ENCODE data around the gene SLC2A13. TPM values are rescaled to one million over a fixed set of nuclear protein-coding genes. Genes with fewer than 3 reads are reported as not detected.

Gene SLC2A13
- polyA plus RNA-seq (2011; rRNA removed) (1.7 and 3.1 TPM in 2 replicates), polyA minus RNA-seq (2011; rRNA and poly(A)+ RNA removed) (4.4 and 5.3 TPM in 2 replicates)

DNA sequence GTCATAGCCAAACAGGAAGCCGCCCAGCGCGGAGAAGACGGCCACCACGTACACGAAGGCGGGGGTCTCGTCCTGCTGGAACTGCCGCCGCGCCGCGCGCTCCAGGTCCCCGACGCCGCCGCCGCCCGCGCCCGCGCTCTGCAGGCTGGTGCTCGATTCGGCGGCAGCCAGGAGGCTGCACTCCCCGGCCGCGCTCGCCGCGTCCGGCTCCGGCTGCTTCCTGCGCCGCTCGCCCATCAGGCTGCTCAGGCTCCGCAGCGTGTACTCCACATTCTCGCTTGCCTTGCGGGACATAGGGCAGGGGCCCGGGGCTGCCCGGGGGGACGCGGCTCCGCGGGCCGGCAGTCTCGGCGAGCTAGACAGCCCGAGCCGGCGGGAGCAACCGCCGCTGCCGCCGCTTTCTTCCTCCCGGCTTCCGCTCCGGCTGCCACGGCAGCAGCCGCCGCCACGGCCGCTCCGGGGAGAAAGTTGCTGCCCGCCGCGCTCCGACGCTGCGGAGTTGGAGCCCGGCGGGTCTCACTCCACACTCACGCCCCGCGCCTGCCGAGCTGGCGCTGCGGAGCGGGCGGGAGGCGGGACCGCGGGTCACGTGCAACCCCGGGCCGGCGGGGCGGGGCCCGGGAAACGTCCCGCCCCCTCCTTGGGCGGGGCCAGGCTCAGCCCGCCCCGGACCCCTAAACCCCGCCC, at the start of gene SLC2A13:
SLC2A13 (minus strand) TSS at position 567 of the 687 bp plus-strand sequence; CDS start at position 294, 273 bp downstream.
- Histone ChIP-seq H3K4me3 (ENCODE audit: low read depth, low read length) (peak within 1 kb of the TSS; percentile 84), H3K9me3 (ENCODE audit: control insufficient read depth, insufficient read depth, low read length) (no peaks in the 10 kb centered on the region), H3K27me3 (ENCODE audit: control insufficient read depth, insufficient read depth, low read length) (no peaks in the 10 kb centered on the region), H3K27ac (ENCODE audit: low read depth, low read length) (no peak within 1 kb of the TSS)
- TF ChIP-seq, protein P1, sequence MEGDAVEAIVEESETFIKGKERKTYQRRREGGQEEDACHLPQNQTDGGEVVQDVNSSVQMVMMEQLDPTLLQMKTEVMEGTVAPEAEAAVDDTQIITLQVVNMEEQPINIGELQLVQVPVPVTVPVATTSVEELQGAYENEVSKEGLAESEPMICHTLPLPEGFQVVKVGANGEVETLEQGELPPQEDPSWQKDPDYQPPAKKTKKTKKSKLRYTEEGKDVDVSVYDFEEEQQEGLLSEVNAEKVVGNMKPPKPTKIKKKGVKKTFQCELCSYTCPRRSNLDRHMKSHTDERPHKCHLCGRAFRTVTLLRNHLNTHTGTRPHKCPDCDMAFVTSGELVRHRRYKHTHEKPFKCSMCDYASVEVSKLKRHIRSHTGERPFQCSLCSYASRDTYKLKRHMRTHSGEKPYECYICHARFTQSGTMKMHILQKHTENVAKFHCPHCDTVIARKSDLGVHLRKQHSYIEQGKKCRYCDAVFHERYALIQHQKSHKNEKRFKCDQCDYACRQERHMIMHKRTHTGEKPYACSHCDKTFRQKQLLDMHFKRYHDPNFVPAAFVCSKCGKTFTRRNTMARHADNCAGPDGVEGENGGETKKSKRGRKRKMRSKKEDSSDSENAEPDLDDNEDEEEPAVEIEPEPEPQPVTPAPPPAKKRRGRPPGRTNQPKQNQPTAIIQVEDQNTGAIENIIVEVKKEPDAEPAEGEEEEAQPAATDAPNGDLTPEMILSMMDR (IDR thresholded peaks at IDR 0.05; ENCODE audit: low read depth, low read length) = no peak
- DNase-seq (ENCODE audit: low read depth, low spot score) = peak; percentile 18
- CTCF ChIA-PET = interaction anchor here (0.6 to 5.7 kb wide), 7 partner anchors 13 to 342 kb away, joined by 4 to 102 read pairs (median 11); no protein-coding TSS in a partner anchor
- POLR2A ChIA-PET = interaction anchor here (0.6 to 1.5 kb wide), 4 partner anchors 51 to 94 kb away, joined by 3 to 4 read pairs (median 3); no protein-coding TSS in a partner anchor

DNA sequence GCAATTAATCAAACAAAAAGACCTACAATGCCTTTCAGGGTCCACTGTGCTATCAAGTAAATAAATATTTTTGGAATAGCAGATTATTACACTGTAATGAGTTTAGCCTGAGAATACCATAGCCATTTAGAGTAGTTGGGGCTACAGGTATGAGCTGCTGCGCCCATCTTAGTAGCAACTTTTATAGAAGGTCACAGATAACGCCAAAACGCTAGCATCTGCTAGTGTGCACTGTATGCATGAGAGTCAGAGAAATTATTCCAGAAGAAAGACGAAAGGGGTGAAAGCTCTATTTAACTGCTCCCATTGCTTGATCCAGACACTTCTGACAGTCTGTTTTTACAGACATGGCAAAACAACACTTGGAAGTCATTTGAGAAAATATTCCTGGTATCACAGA, 48.5 kb upstream of the SLC2A13 start:
- ChIA-PET CTCF (interaction anchor here (4.3 kb wide), 1 partner anchor 160 kb away, joined by 28 read pairs; no protein-coding TSS in a partner anchor), POLR2A (no interaction called here)
- no peaks in the 10 kb centered on the region for H3K9me3 ChIP-seq (ENCODE audit: control insufficient read depth, insufficient read depth, low read length)
- H3K27me3 ChIP-seq (ENCODE audit: control insufficient read depth, insufficient read depth, low read length) = no peaks in the 10 kb centered on the region
- no peak overlapping the region for H3K4me3 ChIP-seq (ENCODE audit: low read depth, low read length)
- no peak overlapping the region for H3K27ac ChIP-seq (ENCODE audit: low read depth, low read length)
- no peak for DNase-seq (ENCODE audit: low read depth, low spot score)
- TF ChIP-seq, protein P1 (IDR thresholded peaks at IDR 0.05; ENCODE audit: low read depth, low read length) = no peak

DNA sequence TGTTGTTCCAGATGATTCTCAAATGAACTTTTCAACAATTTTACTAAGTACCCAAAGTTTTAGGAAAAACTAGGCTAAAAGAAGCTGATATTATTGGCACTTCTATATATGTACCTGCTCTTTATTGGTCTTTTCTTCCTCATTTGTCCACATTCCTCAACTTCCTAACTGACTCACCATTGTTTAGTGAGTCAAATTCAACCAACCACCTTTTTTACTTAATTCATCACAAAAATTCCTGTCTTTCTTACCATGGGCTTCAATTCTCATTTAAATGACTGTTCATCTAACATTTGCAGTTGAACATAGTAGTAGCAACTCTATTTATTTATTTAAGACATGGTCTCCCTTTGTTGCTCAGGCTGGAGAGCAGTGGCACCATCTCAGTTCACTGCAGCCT, 47.6 kb upstream of the SLC2A13 start:
- DNase-seq (ENCODE audit: low read depth, low spot score) = no peak
- CTCF ChIA-PET = interaction anchor here (0.6 to 4.3 kb wide), 8 partner anchors 50 to 380 kb away, joined by 3 to 28 read pairs (median 3); no protein-coding TSS in a partner anchor
- Histone ChIP-seq H3K4me3 (ENCODE audit: low read depth, low read length) (no peak overlapping the region), H3K9me3 (ENCODE audit: control insufficient read depth, insufficient read depth, low read length) (no peaks in the 10 kb centered on the region), H3K27ac (ENCODE audit: low read depth, low read length) (no peak overlapping the region), H3K27me3 (ENCODE audit: control insufficient read depth, insufficient read depth, low read length) (no peaks in the 10 kb centered on the region)
- TF ChIP-seq, protein P1 (IDR thresholded peaks at IDR 0.05; ENCODE audit: low read depth, low read length) = no peak
- POLR2A ChIA-PET = no interaction called here

DNA sequence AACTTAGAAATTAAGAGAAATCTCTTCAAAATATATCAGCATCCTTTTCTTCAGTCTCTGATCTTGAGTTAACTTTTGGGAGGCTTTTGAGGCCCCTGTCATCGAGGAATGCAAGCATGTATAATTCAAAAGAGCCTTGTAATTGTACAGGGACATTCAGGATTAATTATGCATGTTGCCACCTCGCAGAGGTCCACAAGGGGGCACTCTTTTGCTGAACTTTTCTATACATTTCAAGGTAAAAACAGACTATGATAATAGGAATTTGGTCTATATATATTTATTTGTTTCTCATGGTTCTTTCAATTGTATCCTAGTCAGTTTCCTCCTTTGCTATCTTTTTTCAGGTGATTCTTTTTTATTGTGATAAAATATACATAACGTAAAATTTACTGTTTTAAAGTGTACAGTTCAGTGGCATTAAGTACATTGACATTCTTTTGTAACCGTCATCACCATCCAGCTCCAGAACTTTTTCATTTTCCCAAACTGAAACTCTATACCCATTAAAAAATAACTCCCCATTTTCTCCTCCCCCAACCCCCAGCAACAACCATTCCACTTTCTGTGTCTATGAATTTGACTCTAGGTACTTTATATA, 47.0 kb upstream of the SLC2A13 start:
- TF ChIP-seq, protein P1 (IDR thresholded peaks at IDR 0.05; ENCODE audit: low read depth, low read length) = peak; percentile 83

More for the DNA sequence above, 47.0 kb upstream of the SLC2A13 start:
- H3K9me3 ChIP-seq (ENCODE audit: control insufficient read depth, insufficient read depth, low read length) = no peaks in the 10 kb centered on the region
- no peaks in the 10 kb centered on the region for H3K27me3 ChIP-seq (ENCODE audit: control insufficient read depth, insufficient read depth, low read length)
- ChIA-PET CTCF (interaction anchor here (0.6 to 4.3 kb wide), 11 partner anchors 46 to 380 kb away, joined by 3 to 28 read pairs (median 3); no protein-coding TSS in a partner anchor), POLR2A (no interaction called here)
- peak; percentile 6 for DNase-seq (ENCODE audit: low read depth, low spot score)
- no peak overlapping the region for H3K27ac ChIP-seq (ENCODE audit: low read depth, low read length)
- H3K4me3 ChIP-seq (ENCODE audit: low read depth, low read length) = no peak overlapping the region

Measured in AG04450 (cell line).